Lower lobe of right lung (tissue), 2 donors: ENCODE results near the gene PDZRN4. TPM values are rescaled to one million over a fixed set of nuclear protein-coding genes. Genes with fewer than 3 reads are reported as not detected.

ENCODE experiments used
- ATAC-seq, 2 donors: fragments of 200-7000 bp; cut with Tn5 transposase; one replicate each; pipeline ENCODE4 v1.9.1; 2020 to 2022; ENCODE audit warnings: mild to moderate bottlenecking in 2 of 2, moderate library complexity in 2 of 2
- DNase-seq: peaks from one replicate; pipeline ENCODE4 v3.0.0-alpha.2; 2020
- H3K27ac ChIP-seq: fragments of 200-600 bp; one replicate; pipeline ENCODE4 v1.8.0; 2022
- H3K27me3 ChIP-seq: fragments of 200-600 bp; one replicate; pipeline ENCODE4 v1.8.0; 2022; ENCODE audit warnings: low read depth
- H3K36me3 ChIP-seq: fragments of 200-600 bp; one replicate; pipeline ENCODE4 v1.8.0; 2022; ENCODE audit warnings: mild to moderate bottlenecking
- H3K4me1 ChIP-seq: fragments of 200-600 bp; one replicate; pipeline ENCODE4 v1.8.0; 2022
- H3K4me3 ChIP-seq: fragments of 200-600 bp; one replicate; pipeline ENCODE4 v1.8.0; 2022; ENCODE audit warnings: mild to moderate bottlenecking
- H3K9me3 ChIP-seq: fragments of 200-600 bp; one replicate; pipeline ENCODE4 v1.8.0; 2022
- CTCF ChIP-seq: fragments of 200-600 bp; IDR thresholded peaks from one replicate; pipeline ENCODE4 v1.8.0; 2022; ENCODE audit warnings: antibody characterized with exemption, mild to moderate bottlenecking
- intact Hi-C: fragments of 100-400 bp; cut with DNase I; formaldehyde crosslinking; loops from one replicate; pipeline ENCODE4 v1.11.0; 2022
- total RNA-seq: library from RNA; stranded (reverse); fragmentation: NEBNext Ultra II Directional; extraction: Animal tissue kit (Norgen Biotek cat#: 25700); gene quantifications from one replicate; pipeline ENCODE4 v1.2.1, GENCODE V29; 2021
- donor health status: DM: no; HTN: yes; CAD: no; lungs with severe emphysema.

PDZRN4 gene
- total RNA-seq, 1 donor from 2014 or later, result 1.6 TPM

- Histone ChIP-seq H3K27ac (no peak overlapping the region), H3K9me3 (no peaks in the 10 kb centered on the region), H3K36me3 (no peaks in the 10 kb centered on the region), H3K4me1 (no peaks in the 10 kb centered on the region), H3K27me3 (no peaks in the 10 kb centered on the region), H3K4me3 (no peak overlapping the region)
- DNase-seq (no peak), ATAC-seq (no peak)
- intact Hi-C loops, result no loop called here
- no peak for TF ChIP-seq CTCF
These were observed 40.1 kb downstream of the PDZRN4 start for GRCh38 chr12:41228066-41228820.

GRCh38 chr12:41230756-41231155, 42.6 kb downstream of the PDZRN4 start:
- ATAC-seq, result no peak
- Histone ChIP-seq H3K27ac (no peak overlapping the region), H3K27me3 (no peaks in the 10 kb centered on the region), H3K4me3 (no peak overlapping the region), H3K9me3 (no peaks in the 10 kb centered on the region), H3K4me1 (no peaks in the 10 kb centered on the region), H3K36me3 (no peaks in the 10 kb centered on the region)
- no peak for DNase-seq
- intact Hi-C loops, result no loop called here
- no peak for TF ChIP-seq CTCF

- Histone ChIP-seq H3K27ac (no peak overlapping the region), H3K4me3 (no peak overlapping the region), H3K36me3 (no peaks in the 10 kb centered on the region), H3K27me3 (no peaks in the 10 kb centered on the region), H3K4me1 (no peaks in the 10 kb centered on the region), H3K9me3 (no peaks in the 10 kb centered on the region)
- intact Hi-C loops, result no loop called here
- ATAC-seq (no peak), DNase-seq (no peak)
- TF ChIP-seq CTCF, result no peak
These were observed 46.6 kb downstream of the PDZRN4 start for GRCh38 chr12:41234692-41235091.

GRCh38 chr12:41242603-41243002, 54.5 kb downstream of the PDZRN4 start:
- intact Hi-C loops, result no loop called here

GRCh38 chr12:41248391-41248790, 60.3 kb downstream of the PDZRN4 start:
- DNase-seq (no peak), ATAC-seq (no peak)
- H3K36me3 ChIP-seq, result no peaks in the 10 kb centered on the region
- intact Hi-C loops, result no loop called here
- no peak overlapping the region for H3K4me3 ChIP-seq
- no peak for TF ChIP-seq CTCF
- H3K27ac ChIP-seq, result no peak overlapping the region
- no peaks in the 10 kb centered on the region for H3K9me3 ChIP-seq
- H3K4me1 ChIP-seq, result no peaks in the 10 kb centered on the region
- no peaks in the 10 kb centered on the region for H3K27me3 ChIP-seq

More at GRCh38 chr12:41242603-41243002, 54.5 kb downstream of the PDZRN4 start:
- ATAC-seq, result no peak
- Histone ChIP-seq H3K9me3 (no peaks in the 10 kb centered on the region), H3K27me3 (no peaks in the 10 kb centered on the region), H3K27ac (no peak overlapping the region), H3K4me1 (no peaks in the 10 kb centered on the region), H3K36me3 (no peaks in the 10 kb centered on the region), H3K4me3 (no peak overlapping the region)
- TF ChIP-seq CTCF, result no peak
- DNase-seq, result no peak
